ENCODE results near the gene WDR74. TPM values are rescaled to one million over a fixed set of nuclear protein-coding genes. Genes with fewer than 3 reads are reported as not detected.
A peak's percentile ranks its signal among the peaks of the same experiment; 100 is the strongest.

Gene WDR74
- total and polyA plus RNA-seq, 9 of the 15 experiments (the other 6 are each of a cell fraction or from before 2014, with no cell fraction given) = 32.7 to 210 (median 114) TPM

DNA sequence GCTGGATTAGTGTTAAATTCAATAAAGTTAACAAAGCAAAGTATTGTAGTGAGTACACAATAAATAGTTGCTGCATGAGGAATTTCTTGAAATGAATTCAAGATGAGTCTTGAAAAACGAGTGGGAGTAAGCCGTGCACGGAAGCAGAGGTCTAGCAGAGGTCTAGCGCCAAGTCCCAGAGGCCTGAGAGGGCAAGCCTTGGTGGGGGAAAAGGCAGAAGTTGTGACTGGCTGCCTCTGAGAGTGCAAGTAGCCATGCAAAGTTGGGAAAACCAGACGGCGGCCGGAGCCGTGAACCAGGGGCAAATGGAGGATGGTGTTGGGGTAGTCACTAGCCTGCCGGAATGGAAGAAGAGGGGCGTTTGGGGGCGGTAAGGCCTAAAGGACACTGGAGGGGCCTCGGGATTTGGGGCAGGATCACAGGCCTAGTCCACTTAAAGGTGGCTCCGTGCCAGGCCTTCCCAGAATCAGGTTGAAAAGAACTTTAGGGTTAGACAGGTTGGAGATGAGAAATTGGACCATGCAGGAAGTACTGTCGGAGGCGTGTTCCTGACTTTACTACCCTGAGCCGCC lies 40.9 kb upstream of the WDR74 start (continued):
- TF ChIP-seq, protein P1, sequence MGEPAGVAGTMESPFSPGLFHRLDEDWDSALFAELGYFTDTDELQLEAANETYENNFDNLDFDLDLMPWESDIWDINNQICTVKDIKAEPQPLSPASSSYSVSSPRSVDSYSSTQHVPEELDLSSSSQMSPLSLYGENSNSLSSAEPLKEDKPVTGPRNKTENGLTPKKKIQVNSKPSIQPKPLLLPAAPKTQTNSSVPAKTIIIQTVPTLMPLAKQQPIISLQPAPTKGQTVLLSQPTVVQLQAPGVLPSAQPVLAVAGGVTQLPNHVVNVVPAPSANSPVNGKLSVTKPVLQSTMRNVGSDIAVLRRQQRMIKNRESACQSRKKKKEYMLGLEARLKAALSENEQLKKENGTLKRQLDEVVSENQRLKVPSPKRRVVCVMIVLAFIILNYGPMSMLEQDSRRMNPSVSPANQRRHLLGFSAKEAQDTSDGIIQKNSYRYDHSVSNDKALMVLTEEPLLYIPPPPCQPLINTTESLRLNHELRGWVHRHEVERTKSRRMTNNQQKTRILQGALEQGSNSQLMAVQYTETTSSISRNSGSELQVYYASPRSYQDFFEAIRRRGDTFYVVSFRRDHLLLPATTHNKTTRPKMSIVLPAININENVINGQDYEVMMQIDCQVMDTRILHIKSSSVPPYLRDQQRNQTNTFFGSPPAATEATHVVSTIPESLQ (CRISPR knock-in tag; IDR thresholded peaks at IDR 0.05) = no peak
- TF ChIP-seq HDAC6 (IDR thresholded peaks at IDR 0.05; ENCODE audit: low read depth, low read length) = no peak
- TF ChIP-seq COPS2 (conservative IDR thresholded peaks at IDR 0.05) = no peak
- no peak for TF ChIP-seq HSF4 (CRISPR knock-in tag; IDR thresholded peaks at IDR 0.05; ENCODE audit: borderline replicate concordance)
- TF ChIP-seq, protein P2, sequence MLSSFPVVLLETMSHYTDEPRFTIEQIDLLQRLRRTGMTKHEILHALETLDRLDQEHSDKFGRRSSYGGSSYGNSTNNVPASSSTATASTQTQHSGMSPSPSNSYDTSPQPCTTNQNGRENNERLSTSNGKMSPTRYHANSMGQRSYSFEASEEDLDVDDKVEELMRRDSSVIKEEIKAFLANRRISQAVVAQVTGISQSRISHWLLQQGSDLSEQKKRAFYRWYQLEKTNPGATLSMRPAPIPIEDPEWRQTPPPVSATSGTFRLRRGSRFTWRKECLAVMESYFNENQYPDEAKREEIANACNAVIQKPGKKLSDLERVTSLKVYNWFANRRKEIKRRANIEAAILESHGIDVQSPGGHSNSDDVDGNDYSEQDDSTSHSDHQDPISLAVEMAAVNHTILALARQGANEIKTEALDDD (IDR thresholded peaks at IDR 0.05) = no peak
- no peak for TF ChIP-seq PTRF (tag; IDR thresholded peaks at IDR 0.05)
- TF ChIP-seq ZNF41 (CRISPR knock-in tag; conservative IDR thresholded peaks at IDR 0.05) = no peak
- no peak for TF ChIP-seq NCOA1 (IDR thresholded peaks at IDR 0.05; ENCODE audit: low read depth)
- no peak for TF ChIP-seq ZSCAN29 (IDR thresholded peaks at IDR 0.05)
- TF ChIP-seq, protein P3, sequence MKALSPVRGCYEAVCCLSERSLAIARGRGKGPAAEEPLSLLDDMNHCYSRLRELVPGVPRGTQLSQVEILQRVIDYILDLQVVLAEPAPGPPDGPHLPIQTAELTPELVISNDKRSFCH (CRISPR knock-in tag; IDR thresholded peaks at IDR 0.05) = no peak
- TF ChIP-seq, protein P3 (tag; IDR thresholded peaks at IDR 0.05) = 0 out of 2 replicates have a peak, but pooled peaks have one; percentile 28
- TF ChIP-seq NONO (IDR thresholded peaks at IDR 0.05; ENCODE audit: low read depth in 2 of 2, low read length in 1 of 2) = no peak
- TF ChIP-seq ATF1 (CRISPR knock-in tag; IDR thresholded peaks at IDR 0.05) = no peak
- no peak for TF ChIP-seq ATF1 (tag; IDR thresholded peaks at IDR 0.05)
- TF ChIP-seq ZNF354B (CRISPR knock-in tag; IDR thresholded peaks at IDR 0.05) = no peak
- peak; percentile 71 for TF ChIP-seq ETV5 (CRISPR knock-in tag; IDR thresholded peaks at IDR 0.05; ENCODE audit: low read depth)
- no peak for TF ChIP-seq NFE2 (IDR thresholded peaks at IDR 0.05; ENCODE audit: low read depth)
- TF ChIP-seq CBFA2T2 (conservative IDR thresholded peaks at IDR 0.05) = no peak
- TF ChIP-seq ELF1 (tag; IDR thresholded peaks at IDR 0.05) = peak; percentile 53; the same call in 1 of the 2 replicates
- TF ChIP-seq, protein P4, sequence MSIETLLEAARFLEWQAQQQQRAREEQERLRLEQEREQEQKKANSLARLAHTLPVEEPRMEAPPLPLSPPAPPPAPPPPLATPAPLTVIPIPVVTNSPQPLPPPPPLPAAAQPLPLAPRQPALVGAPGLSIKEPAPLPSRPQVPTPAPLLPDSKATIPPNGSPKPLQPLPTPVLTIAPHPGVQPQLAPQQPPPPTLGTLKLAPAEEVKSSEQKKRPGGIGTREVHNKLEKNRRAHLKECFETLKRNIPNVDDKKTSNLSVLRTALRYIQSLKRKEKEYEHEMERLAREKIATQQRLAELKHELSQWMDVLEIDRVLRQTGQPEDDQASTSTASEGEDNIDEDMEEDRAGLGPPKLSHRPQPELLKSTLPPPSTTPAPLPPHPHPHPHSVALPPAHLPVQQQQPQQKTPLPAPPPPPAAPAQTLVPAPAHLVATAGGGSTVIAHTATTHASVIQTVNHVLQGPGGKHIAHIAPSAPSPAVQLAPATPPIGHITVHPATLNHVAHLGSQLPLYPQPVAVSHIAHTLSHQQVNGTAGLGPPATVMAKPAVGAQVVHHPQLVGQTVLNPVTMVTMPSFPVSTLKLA (conservative IDR thresholded peaks at IDR 0.05) = no peak
- no peak for TF ChIP-seq RBFOX2 (IDR thresholded peaks at IDR 0.05; ENCODE audit: low read depth, low read length)
- no peak for TF ChIP-seq XRCC3 (IDR thresholded peaks at IDR 0.05)
- TF ChIP-seq, protein P5, sequence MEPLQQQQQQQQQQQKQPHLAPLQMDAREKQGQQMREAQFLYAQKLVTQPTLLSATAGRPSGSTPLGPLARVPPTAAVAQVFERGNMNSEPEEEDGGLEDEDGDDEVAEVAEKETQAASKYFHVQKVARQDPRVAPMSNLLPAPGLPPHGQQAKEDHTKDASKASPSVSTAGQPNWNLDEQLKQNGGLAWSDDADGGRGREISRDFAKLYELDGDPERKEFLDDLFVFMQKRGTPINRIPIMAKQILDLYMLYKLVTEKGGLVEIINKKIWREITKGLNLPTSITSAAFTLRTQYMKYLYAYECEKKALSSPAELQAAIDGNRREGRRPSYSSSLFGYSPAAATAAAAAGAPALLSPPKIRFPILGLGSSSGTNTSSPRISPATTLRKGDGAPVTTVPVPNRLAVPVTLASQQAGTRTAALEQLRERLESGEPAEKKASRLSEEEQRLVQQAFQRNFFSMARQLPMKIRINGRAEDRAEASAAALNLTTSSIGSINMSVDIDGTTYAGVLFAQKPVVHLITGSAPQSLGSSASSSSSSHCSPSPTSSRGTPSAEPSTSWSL (CRISPR knock-in tag; IDR thresholded peaks at IDR 0.05; ENCODE audit: borderline replicate concordance) = no peak
- TF ChIP-seq BACH1 (tag; IDR thresholded peaks at IDR 0.05) = peak; percentile 26; the same call in 1 of the 2 replicates
- no peak for TF ChIP-seq CREBBP (IDR thresholded peaks at IDR 0.05; ENCODE audit: low read depth, low read length)

Data from K562 (cell line).